ENCODE results near the gene SLC9C2.
"Not testable (repeated sequence)": the region's sequence is repeated elsewhere in the genome, so short reads cannot be mapped to it uniquely, and the experiment has no call there.

GRCh38 chr1:173493125-173493524 is 109.7 kb downstream of the SLC9C2 start:
- not testable (repeated sequence) for TF ChIP-seq ATF3 (CRISPR knock-in tag; conservative IDR thresholded peaks at IDR 0.05); ZNF423 (CRISPR knock-in tag; IDR thresholded peaks at IDR 0.05); MYBL2 (CRISPR knock-in tag; IDR thresholded peaks at IDR 0.05)
